NCI-H526 (cell line): Measurements from ENCODE around the gene C20orf141.
A peak's percentile ranks its signal among the peaks of the same experiment; 100 is the strongest.
"Not testable (repeated sequence)": the region's sequence is repeated elsewhere in the genome, so short reads cannot be mapped to it uniquely, and the experiment has no call there.

ENCODE experiments used
- DNase-seq, 2 experiments: peaks; one replicate each; lab custom pipeline; 2025; lab: John Stamatoyannopoulos, UW

Gene C20orf141

GRCh38 chr20:2814587-2815051 lies at the start of gene C20orf141:
Gene C20orf141, plus strand, starts transcription at chr20:2814987. Its CDS starts 198 bp downstream, at chr20:2815185.
- no peak for DNase-seq

DNA sequence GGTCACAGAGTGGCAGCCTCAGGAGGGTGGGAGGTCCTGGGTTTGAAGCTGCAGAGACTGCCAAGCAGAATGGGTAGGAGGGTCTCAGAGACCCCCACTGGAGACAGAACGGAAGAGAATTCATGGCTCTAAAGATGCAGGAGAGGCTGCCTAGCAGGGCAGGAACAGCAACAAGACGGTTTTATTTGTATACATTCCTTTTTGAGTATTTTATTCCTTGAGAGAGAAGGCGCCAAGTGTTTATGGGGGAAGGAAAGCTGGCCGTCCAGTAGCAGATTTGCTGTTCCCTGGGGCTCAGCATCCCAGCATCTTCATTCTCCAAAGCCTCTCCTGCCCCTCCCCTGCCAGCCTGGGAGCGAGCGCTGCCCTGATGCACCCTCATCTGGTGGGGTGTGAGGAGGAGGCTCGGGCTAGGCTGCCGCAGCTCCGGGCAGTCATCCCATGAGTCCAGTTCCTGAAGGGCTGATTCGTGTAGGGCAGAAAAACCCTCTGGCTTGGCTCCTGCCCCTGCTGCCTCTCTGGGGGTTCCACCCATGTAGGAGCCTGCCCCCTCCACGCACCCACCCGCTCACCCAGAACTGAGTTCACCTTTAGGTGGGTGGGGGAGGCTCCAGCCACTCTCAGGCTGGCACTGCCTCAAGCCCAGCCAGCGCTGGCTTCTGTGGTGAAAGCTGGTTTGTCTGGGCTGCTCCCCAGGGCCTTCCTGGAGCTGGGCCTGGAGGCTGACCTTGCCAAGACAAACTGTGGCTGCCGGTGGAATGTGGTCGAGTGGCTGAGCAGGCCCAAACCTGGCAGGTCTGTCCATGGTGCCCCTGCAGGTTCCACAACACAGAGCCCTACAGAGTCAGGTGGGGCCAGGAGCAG lies 46.8 kb upstream of the C20orf141 start:
- no peak for DNase-seq

DNA sequence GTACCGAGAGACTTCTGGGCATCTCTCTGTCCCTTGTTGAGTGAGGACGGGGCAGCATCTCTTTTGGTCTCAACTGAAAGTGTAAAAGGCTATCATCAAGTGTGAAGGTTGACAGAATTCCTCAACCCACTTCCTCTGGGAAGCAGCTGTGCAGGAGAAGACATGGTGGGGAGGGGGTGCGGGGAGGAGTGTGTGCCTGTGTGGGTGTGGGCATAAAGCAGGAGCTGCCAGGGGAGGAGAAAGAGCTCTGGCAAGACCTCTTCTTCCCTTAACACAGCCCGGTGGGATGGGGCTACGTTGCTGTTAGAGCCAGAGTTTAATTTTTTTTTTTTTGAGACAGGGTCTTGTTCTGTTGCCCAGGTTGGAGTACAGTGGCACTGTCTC lies 46.2 kb upstream of the C20orf141 start:
- no peak for DNase-seq

- DNase-seq: not testable (repeated sequence)
Observed at GRCh38 chr20:2770091-2770490, 44.7 kb upstream of the C20orf141 start.

- no peak for DNase-seq
Observed at GRCh38 chr20:2771631-2772080, 43.1 kb upstream of the C20orf141 start.

DNA sequence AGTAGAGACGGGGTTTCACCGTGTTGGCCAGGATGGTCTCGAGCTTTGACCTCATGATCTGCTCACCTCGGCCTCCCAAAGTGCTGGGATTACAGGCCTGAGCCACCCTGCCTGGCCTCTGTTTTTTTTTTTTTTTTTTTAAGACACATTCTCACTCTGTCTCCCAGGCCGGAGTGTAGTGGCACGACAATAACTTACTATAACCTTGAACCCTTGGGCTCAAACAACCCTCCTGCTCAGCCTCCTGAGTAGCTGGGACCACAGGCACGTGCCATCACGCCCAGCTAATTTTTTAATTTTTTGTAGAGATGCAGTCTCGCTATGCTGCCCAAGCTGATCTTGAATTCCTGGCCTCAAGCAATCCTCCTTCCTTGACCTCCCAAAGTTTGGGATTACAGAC lies 41.0 kb upstream of the C20orf141 start:
- DNase-seq: no peak

DNA sequence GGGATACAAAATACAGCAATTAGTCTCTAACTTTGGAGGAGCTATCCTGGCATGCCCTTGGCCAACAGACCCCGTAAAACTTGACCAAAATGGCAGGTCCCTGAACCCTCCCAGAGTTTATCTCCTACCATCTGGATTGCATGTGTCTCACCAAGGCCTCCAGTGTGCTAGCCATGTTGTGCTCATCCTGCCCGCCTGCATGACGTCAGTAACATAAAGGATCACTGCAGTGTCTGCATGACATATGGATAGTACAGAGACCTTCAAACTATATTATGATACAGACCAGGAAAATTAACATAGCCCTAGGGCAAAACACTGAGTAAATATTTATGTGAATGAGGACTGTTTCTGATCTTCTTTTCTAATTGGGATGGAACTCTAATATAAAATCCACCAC lies 39.6 kb upstream of the C20orf141 start:
- no peak for DNase-seq

DNA sequence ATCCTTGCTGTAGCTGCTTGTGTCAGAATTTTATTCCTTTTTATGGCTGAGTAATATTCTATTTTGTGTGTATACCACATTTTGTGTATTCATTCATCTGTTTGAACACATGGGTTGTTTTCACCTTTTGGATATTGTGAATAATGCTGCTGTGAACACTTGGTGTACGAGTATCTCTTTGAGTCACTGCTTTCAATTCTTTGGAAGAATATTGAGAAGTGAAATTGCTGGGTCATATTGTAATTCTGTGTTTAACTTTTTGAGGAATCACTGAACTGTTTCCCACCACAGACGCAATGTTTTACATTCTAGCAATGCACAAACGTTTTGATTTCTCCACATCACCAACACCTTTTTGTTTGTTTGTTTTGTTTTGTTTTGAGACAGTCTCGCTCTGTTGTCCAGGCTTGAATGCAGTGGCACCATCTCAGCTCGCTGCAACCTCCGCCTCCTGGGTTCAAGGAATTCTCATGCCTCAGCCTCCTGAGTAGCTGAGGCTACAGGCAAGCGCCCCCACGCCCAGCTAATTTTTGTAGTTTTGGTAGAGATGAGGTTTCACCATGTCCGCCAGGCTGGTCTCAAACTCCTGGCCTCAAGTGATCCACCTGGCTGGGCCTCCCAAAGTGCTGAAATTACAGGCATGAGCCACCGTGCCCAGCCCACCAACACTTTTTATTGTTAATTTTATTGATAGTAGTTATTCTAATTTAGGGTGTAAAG lies 36.0 kb upstream of the C20orf141 start:
- no peak for DNase-seq

- no peak for DNase-seq
Observed at GRCh38 chr20:2780948-2781347, 33.8 kb upstream of the C20orf141 start.

GRCh38 chr20:2783908-2784566 lies 30.8 kb upstream of the C20orf141 start:
- no peak for DNase-seq

DNA sequence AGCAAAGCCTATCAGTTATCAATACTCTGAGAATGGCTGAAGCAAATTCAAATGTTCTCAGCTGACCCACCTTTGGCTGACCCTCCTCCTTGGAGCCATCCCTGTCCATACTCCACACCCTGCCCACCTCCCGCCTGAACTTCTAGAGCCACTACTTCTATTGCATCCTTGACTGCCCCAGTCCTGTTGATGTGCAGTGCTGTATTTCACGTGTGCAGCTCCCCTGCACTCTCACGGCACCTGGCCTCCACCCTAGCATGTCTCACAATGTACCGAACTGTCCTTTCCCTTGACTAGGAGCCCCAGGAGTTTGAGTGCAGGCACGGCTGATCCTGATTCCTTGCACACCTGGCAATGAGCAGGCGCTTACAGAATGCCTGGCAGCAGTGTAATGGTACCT lies 21.3 kb upstream of the C20orf141 start:
- no peak for DNase-seq

- DNase-seq: peak in 1 of 2 experiments; percentile 26
Observed at GRCh38 chr20:2794202-2794748, 20.5 kb upstream of the C20orf141 start.

DNA sequence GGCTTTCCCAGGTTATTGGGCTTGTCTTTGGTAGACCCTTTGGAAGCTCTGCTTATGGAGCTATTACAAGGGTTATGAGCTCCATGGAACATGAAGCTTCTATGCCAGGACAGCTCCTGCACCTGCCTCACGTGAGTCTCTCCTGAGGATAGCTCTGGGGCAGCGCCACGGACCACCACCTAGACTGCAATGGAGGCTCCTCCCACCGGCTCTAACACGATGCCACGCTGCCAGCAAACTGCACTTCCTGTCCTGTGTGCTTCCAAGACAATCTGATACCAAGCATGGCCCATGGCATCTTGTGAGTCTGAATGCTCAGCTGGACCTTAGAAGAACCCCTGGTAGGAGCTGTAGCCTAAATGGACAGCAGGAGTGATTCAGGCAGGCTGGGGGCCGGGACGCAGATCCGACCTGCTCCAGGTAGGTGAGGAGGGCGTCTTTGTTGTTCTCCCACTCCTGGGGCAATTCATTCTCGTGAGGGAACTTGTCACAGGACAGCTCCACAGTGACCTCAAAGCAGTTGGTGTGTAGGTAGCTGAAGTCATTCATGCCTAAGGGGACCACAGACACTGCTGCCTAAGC lies 19.8 kb upstream of the C20orf141 start:
- peak in 1 of 2 experiments; percentile 64 for DNase-seq

DNA sequence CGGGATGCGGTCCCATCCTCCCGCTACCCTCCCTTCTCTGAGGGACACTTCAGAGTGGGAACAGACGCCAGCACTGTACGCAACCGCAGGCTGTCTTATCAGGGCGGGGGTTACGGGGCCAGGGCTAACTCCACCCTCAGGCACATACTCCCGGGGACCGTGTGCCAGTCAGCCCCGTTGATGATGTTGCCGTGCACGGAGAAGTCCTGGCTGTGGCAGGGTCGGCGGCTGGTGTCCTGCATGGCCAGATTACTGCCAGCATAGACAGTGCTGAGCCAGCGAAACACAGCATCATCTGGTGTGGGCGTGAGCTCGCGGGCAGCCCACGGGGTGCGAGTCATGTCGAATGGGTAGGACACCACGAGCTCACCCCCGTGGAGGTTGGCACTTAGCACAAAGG lies 19.3 kb upstream of the C20orf141 start:
- DNase-seq: peak in 1 of 2 experiments; percentile 24

DNA sequence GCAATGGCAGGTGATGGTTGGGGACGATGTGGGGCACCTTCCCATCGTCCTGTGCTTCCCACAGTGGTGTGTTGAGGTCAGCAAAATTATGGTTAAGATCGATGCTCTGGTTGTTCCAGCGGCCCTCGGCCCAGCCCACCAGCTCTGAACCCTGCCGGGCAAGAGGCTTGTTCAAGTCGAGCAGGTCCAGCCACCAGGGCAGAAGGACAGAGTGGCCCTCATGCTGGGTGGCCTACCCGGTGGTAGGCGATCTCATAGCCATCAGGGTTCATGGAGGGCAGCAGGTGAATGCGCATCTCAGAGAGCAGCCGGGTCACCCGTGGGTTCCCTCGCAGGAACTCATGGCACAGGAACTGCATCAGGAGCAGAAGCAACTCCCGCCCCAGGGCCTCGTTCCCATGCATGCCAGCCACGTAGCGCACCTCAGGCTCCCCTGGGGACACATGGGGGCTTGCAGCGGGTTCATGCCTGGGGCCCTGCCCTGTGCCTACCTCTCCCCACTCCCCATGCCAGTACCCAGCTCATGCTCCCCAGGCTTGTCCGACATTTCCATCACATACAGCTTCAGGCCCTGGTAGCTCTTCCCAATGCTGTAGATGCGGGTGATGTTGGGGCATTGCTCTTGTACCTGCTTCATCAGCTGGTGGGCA lies 18.7 kb upstream of the C20orf141 start:
- no peak for DNase-seq

- DNase-seq: no peak
Observed at GRCh38 chr20:2797136-2797983, 17.4 kb upstream of the C20orf141 start.

GRCh38 chr20:2798095-2798805 lies 16.5 kb upstream of the C20orf141 start:
- DNase-seq: no peak

GRCh38 chr20:2798814-2799213 lies 16.0 kb upstream of the C20orf141 start:
- no peak for DNase-seq

DNA sequence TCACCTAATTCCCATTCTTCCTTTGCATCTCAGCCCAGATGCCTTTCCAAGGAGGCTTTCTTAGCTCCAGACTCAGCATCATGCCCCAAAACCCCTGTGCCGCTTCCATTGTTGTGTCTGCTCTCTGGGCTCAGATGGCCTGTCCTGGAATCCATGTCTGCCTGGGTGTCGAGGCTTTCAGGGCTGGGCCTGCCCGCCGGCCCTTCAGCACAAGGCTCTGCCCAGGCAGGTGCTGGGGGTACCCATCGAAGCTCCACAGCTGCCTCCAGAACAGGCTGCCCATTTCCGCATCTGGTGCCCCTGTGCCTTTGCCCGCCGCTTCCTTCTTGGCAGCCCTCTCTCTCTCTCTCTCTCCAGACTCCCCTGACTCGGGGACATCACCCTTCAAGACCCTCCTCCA lies 15.5 kb upstream of the C20orf141 start:
- DNase-seq: no peak
